GM12873 (cell line): ENCODE measurements around the gene NSUN6.

Source experiments
- TF ChIP-seq, protein P1 (sequence below): IDR thresholded peaks from 2 replicates; pipeline ENCODE4 v1.5.1; 2012; ENCODE audit warnings: low read depth, mild to moderate bottlenecking, moderate library complexity, low read length, control low read depth; ENCODE audit not compliant: insufficient read depth; ENCODE audit errors: missing control alignments

Gene NSUN6

GRCh38 chr10:18498998-18499397 is 152.4 kb downstream of the NSUN6 start:
- TF ChIP-seq, protein P1, sequence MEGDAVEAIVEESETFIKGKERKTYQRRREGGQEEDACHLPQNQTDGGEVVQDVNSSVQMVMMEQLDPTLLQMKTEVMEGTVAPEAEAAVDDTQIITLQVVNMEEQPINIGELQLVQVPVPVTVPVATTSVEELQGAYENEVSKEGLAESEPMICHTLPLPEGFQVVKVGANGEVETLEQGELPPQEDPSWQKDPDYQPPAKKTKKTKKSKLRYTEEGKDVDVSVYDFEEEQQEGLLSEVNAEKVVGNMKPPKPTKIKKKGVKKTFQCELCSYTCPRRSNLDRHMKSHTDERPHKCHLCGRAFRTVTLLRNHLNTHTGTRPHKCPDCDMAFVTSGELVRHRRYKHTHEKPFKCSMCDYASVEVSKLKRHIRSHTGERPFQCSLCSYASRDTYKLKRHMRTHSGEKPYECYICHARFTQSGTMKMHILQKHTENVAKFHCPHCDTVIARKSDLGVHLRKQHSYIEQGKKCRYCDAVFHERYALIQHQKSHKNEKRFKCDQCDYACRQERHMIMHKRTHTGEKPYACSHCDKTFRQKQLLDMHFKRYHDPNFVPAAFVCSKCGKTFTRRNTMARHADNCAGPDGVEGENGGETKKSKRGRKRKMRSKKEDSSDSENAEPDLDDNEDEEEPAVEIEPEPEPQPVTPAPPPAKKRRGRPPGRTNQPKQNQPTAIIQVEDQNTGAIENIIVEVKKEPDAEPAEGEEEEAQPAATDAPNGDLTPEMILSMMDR, result no peak

DNA sequence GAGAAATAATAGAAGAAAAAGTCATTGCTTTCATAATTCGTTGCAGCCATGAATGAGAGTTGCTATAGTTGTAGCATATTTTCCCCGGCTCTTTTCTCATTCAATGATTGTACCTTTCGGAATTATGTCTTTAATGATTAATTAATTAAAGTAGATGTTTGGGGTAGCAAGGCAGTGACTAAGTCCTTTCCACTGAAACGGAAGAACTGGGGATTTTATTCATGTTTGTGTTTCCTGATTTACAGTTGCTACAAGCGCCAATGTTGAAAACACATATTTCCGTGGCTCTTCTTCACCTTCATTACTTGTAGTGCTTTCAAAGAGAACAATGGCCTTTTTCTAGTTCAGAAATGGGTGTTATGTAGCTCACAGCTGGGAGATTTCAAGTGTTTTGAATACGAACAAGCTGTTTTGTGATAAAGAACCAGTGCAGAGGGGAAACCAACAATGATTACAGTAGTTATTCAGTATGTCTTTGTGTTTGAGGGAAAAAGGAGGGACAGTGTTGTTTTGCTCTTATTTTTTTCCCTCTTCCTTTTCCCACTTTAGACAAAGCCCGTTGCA is 153.5 kb downstream of the NSUN6 start:
- TF ChIP-seq, protein P1, result no peak
